ENCODE results near the gene RAB11FIP4. TPM values are rescaled to one million over a fixed set of nuclear protein-coding genes. Genes with fewer than 3 reads are reported as not detected.

RAB11FIP4 gene
- total and polyA plus RNA-seq, 9 of the 15 experiments (the other 6 are each of a cell fraction or from before 2014, with no cell fraction given) = 0.62 to 16.6 (median 8.9) TPM

DNA sequence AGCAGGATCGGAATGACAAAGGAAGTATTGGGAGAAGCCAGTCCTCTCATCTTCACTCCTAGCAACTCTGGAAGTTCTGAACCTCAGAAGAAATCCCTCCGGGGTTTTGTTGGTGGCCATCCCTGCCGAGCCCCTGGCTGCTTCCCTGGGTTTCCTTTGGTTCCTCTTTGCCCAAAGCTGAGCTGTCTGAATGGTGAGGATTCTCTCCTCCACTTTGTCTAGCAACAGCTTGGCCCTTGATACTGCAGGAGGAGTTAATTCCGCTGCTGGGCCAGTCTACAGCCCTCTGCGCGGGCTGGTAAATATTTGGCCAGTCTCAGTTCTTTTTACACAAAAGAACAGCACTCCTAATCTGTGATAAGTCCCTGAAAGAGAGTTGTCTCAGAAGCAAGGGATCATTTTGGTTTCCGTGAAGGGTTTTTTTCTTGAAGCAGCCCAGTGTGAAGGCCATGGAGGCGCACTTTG, 170.9 kb downstream of the RAB11FIP4 start:
- H3K9me3 ChIP-seq (replicated peaks; ENCODE audit: control insufficient read depth, insufficient read depth, low read depth, low read length) = no peaks in the 10 kb centered on the region
- no peaks in the 10 kb centered on the region for H4K20me1 ChIP-seq (replicated peaks; ENCODE audit: control insufficient read depth, insufficient read depth, low read length)
- no peak overlapping the region for H3K4me3 ChIP-seq
- DNase-seq (ENCODE audit: extremely low read depth in 1 of 4, low spot score in 3 of 4) (no peak), FAIRE-seq (no peak), ATAC-seq (no peak)
- in situ Hi-C loops (cut with MboI) (no loop called here), intact Hi-C loops (cut with micrococcal nuclease) (no loop called here)
- no TSS peak for BruUV-seq (replicated peaks)
- no peak for TF ChIP-seq DMBX1 (CRISPR knock-in tag; IDR thresholded peaks at IDR 0.05; ENCODE audit: borderline replicate concordance)
- TF ChIP-seq ZBTB49 (CRISPR knock-in tag; IDR thresholded peaks at IDR 0.05; ENCODE audit: borderline replicate concordance) = no peak
- TF ChIP-seq ZNF589 (CRISPR knock-in tag; IDR thresholded peaks at IDR 0.05; ENCODE audit: low read depth) = no peak
- TF ChIP-seq TFAM (CRISPR knock-in tag; conservative IDR thresholded peaks at IDR 0.05) = no peak
- no peak for TF ChIP-seq ZFPM2 (CRISPR knock-in tag; IDR thresholded peaks at IDR 0.05)
- TF ChIP-seq, protein P1, sequence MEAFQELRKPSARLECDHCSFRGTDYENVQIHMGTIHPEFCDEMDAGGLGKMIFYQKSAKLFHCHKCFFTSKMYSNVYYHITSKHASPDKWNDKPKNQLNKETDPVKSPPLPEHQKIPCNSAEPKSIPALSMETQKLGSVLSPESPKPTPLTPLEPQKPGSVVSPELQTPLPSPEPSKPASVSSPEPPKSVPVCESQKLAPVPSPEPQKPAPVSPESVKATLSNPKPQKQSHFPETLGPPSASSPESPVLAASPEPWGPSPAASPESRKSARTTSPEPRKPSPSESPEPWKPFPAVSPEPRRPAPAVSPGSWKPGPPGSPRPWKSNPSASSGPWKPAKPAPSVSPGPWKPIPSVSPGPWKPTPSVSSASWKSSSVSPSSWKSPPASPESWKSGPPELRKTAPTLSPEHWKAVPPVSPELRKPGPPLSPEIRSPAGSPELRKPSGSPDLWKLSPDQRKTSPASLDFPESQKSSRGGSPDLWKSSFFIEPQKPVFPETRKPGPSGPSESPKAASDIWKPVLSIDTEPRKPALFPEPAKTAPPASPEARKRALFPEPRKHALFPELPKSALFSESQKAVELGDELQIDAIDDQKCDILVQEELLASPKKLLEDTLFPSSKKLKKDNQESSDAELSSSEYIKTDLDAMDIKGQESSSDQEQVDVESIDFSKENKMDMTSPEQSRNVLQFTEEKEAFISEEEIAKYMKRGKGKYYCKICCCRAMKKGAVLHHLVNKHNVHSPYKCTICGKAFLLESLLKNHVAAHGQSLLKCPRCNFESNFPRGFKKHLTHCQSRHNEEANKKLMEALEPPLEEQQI (IDR thresholded peaks at IDR 0.05) = no peak
- TF ChIP-seq BCL6 (CRISPR knock-in tag; IDR thresholded peaks at IDR 0.05) = no peak
- no peak for TF ChIP-seq XRCC3 (IDR thresholded peaks at IDR 0.05)
- no peak for TF ChIP-seq ZKSCAN1 (IDR thresholded peaks at IDR 0.05; ENCODE audit: low read depth, low read length)
- no peak for TF ChIP-seq C11orf30 (IDR thresholded peaks at IDR 0.05; ENCODE audit: low read depth)
- TF ChIP-seq, protein P2, sequence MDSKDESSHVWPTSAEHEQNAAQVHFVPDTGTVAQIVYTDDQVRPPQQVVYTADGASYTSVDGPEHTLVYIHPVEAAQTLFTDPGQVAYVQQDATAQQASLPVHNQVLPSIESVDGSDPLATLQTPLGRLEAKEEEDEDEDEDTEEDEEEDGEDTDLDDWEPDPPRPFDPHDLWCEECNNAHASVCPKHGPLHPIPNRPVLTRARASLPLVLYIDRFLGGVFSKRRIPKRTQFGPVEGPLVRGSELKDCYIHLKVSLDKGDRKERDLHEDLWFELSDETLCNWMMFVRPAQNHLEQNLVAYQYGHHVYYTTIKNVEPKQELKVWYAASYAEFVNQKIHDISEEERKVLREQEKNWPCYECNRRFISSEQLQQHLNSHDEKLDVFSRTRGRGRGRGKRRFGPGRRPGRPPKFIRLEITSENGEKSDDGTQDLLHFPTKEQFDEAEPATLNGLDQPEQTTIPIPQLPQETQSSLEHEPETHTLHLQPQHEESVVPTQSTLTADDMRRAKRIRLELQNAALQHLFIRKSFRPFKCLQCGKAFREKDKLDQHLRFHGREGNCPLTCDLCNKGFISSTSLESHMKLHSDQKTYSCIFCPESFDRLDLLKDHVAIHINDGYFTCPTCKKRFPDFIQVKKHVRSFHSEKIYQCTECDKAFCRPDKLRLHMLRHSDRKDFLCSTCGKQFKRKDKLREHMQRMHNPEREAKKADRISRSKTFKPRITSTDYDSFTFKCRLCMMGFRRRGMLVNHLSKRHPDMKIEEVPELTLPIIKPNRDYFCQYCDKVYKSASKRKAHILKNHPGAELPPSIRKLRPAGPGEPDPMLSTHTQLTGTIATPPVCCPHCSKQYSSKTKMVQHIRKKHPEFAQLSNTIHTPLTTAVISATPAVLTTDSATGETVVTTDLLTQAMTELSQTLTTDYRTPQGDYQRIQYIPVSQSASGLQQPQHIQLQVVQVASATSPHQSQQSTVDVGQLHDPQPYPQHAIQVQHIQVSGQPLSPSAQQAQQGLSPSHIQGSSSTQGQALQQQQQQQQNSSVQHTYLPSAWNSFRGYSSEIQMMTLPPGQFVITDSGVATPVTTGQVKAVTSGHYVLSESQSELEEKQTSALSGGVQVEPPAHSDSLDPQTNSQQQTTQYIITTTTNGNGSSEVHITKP (IDR thresholded peaks at IDR 0.05; ENCODE audit: partially characterized antibody) = no peak
- no peak for TF ChIP-seq MTA3 (IDR thresholded peaks at IDR 0.05; ENCODE audit: borderline replicate concordance)
- TF ChIP-seq ESRRA (IDR thresholded peaks at IDR 0.05; ENCODE audit: borderline replicate concordance, low read depth) = no peak
- peaks cover 17 to 40% of the 10 kb centered on the region in 2 experiments; a peak in 4 of 5 replicates for H3K27me3 ChIP-seq (ENCODE audit: control insufficient read depth in 2 of 2, insufficient read depth in 2 of 2, low read length in 2 of 2)
- no peak overlapping the region for H3K27ac ChIP-seq (ENCODE audit: extremely low read depth, low read depth, low read length)
- peaks cover 0 to 28% of the 10 kb centered on the region in 2 experiments; a peak in 2 of 5 replicates for H3K4me1 ChIP-seq (replicated peaks in 1 of 2; ENCODE audit: control insufficient read depth in 2 of 2, insufficient read depth in 2 of 2, low read length in 2 of 2)
- POLR2A ChIA-PET = interaction anchor here (0.7 kb wide), 1 partner anchor 233 kb away, joined by 3 read pairs; no protein-coding TSS in a partner anchor
- 23% methylated on average over 8 of the region's 8 CpGs for WGBS (ENCODE audit: insufficient coverage, low coverage, missing lambda C conversion rate)
- H3K79me2 ChIP-seq (ENCODE audit: control insufficient read depth, insufficient read depth, low read length) = no peaks in the 10 kb centered on the region
- no peak overlapping the region for H2AFZ ChIP-seq (ENCODE audit: low read depth, low read length)
- no peak overlapping the region for H3K9ac ChIP-seq (ENCODE audit: insufficient read depth in 1 of 2, low read depth in 2 of 2, low read length in 2 of 2)
- H3K9me1 ChIP-seq (ENCODE audit: control insufficient read depth, insufficient read depth, low read length) = no peaks in the 10 kb centered on the region
- H3K36me3 ChIP-seq (ENCODE audit: control insufficient read depth, insufficient read depth, low read length) = no peaks in the 10 kb centered on the region
- CTCF ChIA-PET (ENCODE audit: low intra/inter-chr PET ratio) = no interaction called here
- no peak overlapping the region for H3K4me2 ChIP-seq (ENCODE audit: insufficient read depth, low read length)

Measured in K562 (cell line).